Parathyroid adenoma (tissue), 2 donors: ENCODE results near the gene NXPH3.

Experiments
- H2AFZ ChIP-seq: fragments of 300-600 bp; sonication (generic); one replicate; pipeline ENCODE4 v1.7.0; 2017; ENCODE audit warnings: antibody characterized with exemption, mild to moderate bottlenecking
- H3K27ac ChIP-seq: fragments of 300-600 bp; sonication (generic); one replicate; pipeline ENCODE4 v1.7.0; 2017
- H3K27me3 ChIP-seq: fragments of 300-600 bp; sonication (generic); one replicate; pipeline ENCODE4 v1.7.0; 2017; ENCODE audit warnings: low read length; ENCODE audit not compliant: control insufficient read depth, insufficient read depth
- H3K36me3 ChIP-seq: fragments of 300-600 bp; sonication (generic); one replicate; pipeline ENCODE4 v1.7.0; 2017; ENCODE audit warnings: low read length; ENCODE audit not compliant: control insufficient read depth, insufficient read depth
- H3K4me1 ChIP-seq: fragments of 300-600 bp; sonication (generic); one replicate; pipeline ENCODE4 v1.7.0; 2017; ENCODE audit warnings: control low read depth
- H3K4me2 ChIP-seq: fragments of 300-600 bp; sonication (generic); one replicate; pipeline ENCODE4 v1.7.0; 2017; ENCODE audit warnings: low read length
- H3K4me3 ChIP-seq: fragments of 300-600 bp; sonication (generic); one replicate; pipeline ENCODE4 v1.7.0; 2017; ENCODE audit warnings: low read depth, low read length
- H3K79me2 ChIP-seq: fragments of 300-600 bp; sonication (generic); one replicate; pipeline ENCODE4 v1.7.0; 2017; ENCODE audit warnings: control low read depth
- H3K9ac ChIP-seq: fragments of 300-600 bp; sonication (generic); one replicate; pipeline ENCODE4 v1.7.0; 2017; ENCODE audit warnings: mild to moderate bottlenecking
- H3K9me3 ChIP-seq: fragments of 300-600 bp; sonication (generic); one replicate; pipeline ENCODE4 v1.7.0; 2017; ENCODE audit warnings: low read length; ENCODE audit not compliant: control insufficient read depth
- TF ChIP-seq, protein P1 (sequence below): fragments of 300-600 bp; sonication (generic); IDR thresholded peaks from one replicate; pipeline ENCODE4 v1.7.0; 2017; ENCODE audit warnings: antibody characterized with exemption, mild to moderate bottlenecking
- donor health status: primary hyperparathyroidism.

Gene NXPH3

DNA sequence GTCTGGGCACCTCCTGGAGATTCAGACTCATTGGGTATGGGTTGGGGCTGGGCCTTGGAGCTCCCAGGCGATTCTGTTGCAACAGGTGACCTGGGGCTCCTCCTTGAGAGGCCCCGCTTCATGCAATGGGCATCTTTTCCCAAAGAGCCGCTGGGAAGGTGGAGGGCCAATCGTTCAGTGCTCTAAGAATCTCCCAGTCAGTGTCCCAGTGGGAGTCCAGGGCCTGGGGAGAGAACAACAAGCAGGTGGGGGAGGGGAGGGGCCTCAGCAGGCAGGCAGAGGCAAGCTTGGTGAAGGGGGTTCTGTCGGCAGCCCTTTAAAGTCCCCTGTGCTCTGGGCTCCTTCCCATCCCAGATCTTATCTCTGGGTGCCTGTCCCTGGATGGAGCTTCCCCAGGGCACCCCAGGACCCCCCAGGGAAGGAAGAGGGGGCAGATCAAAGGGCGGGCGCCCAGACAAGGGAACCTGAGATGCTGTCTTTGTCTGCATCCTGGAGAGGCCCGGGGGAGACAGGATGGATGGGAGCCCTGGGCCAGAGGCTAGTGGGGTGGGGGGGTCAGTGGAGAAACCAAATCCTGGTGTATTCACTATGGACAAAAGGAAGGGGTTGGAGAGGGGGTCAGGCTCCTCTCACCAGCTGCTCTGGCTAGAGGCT lies 30.5 kb upstream of the NXPH3 start:
- Histone ChIP-seq H3K79me2 (no peaks in the 10 kb centered on the region), H3K4me2 (no peak overlapping the region), H3K4me3 (no peak overlapping the region), H3K36me3 (no peaks in the 10 kb centered on the region), H3K27me3 (no peaks in the 10 kb centered on the region), H3K9me3 (no peaks in the 10 kb centered on the region), H2AFZ (no peak overlapping the region), H3K27ac (no peak overlapping the region), H3K9ac (no peak overlapping the region), H3K4me1 (no peaks in the 10 kb centered on the region)
- TF ChIP-seq, protein P1, sequence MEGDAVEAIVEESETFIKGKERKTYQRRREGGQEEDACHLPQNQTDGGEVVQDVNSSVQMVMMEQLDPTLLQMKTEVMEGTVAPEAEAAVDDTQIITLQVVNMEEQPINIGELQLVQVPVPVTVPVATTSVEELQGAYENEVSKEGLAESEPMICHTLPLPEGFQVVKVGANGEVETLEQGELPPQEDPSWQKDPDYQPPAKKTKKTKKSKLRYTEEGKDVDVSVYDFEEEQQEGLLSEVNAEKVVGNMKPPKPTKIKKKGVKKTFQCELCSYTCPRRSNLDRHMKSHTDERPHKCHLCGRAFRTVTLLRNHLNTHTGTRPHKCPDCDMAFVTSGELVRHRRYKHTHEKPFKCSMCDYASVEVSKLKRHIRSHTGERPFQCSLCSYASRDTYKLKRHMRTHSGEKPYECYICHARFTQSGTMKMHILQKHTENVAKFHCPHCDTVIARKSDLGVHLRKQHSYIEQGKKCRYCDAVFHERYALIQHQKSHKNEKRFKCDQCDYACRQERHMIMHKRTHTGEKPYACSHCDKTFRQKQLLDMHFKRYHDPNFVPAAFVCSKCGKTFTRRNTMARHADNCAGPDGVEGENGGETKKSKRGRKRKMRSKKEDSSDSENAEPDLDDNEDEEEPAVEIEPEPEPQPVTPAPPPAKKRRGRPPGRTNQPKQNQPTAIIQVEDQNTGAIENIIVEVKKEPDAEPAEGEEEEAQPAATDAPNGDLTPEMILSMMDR = no peak

DNA sequence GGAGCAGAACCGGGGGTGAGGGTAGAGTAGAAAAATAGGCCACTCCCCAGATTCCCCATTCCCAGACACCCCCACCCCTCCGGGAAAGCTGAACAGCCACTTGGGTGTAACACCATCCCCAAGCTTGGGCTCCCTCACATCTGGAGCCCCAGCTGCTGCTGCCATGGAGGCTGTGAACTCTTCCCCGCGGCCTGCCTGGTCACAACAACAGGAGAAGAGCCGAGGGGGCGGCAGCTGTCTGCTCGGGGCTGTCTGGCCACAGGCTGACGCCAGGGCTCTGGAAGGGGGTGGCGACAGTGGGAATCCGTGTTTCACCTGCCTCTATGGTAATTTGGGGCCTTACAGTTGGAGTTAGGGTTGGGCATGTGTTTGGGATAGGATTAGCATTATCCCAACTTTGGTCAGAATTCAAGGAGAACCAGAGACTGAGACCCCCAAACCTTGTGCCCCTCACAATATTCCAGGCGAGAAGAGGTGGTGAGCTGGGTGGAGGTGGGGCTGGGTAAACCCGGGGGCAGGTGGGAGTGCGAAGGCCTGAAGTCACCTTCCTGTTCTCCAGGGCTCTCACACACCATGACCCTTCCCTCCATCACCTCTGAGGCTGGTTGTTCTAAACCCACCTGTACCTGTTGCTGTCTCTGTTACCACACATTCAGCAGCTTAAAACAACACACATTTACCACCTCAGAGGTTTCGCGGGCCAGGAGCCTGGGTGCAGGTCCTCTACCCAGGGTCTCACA lies 29.7 kb upstream of the NXPH3 start:
- no peak overlapping the region for H3K9ac ChIP-seq
- H3K36me3 ChIP-seq = no peaks in the 10 kb centered on the region
- no peak overlapping the region for H3K4me3 ChIP-seq
- H3K4me2 ChIP-seq = no peak overlapping the region
- no peaks in the 10 kb centered on the region for H3K79me2 ChIP-seq
- H3K9me3 ChIP-seq = no peaks in the 10 kb centered on the region
- no peak overlapping the region for H2AFZ ChIP-seq
- no peak overlapping the region for H3K27ac ChIP-seq
- H3K27me3 ChIP-seq = no peaks in the 10 kb centered on the region
- no peaks in the 10 kb centered on the region for H3K4me1 ChIP-seq
- TF ChIP-seq, protein P1 = no peak

DNA sequence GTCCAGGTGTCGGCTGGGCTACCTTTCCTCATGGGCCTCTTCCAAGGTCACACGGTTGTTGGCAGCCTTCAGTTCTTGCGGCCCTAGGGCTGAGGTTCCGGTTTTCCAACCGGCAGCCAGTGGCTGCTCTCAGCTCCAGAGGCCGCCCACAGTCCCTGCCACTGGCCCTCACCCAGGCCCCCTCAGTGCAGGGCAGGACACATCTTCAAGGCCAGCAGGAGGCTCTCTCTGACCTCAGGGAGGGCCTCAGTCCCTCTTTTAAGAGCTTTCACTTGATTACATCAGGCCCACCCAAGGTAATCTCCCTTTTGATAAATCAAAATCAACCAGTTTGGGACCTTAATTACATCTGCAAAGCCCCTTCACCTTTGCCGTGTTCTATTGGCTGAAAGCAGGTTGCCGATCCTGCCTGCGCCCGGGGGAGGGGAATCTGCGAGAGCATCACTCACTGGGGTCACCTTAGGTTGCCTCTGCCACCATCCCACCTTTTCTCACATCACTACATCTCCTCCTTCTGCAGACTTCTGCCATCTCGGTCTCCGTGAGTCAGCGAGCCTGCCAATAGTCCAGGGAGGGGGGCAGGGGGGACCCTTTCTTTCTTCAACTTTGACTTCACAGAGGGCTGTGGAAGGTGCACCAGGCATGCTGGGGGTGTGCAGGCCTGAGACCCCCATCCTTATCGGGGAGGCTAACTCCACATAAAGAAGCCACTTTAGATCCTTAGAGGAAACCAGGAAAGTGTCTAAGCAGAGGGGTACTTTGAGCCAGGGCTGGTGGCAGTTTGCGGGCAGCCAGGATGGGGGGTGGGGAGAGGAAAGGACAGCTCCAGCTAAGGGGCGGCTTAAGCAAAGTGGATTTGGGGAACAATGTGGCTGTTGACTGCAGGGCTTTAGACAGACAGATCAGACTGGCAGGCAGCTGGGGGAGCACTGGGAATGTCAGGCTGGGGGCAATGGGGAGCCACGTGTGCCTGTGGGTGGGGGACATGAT lies 28.8 kb upstream of the NXPH3 start:
- no peaks in the 10 kb centered on the region for H3K79me2 ChIP-seq

DNA sequence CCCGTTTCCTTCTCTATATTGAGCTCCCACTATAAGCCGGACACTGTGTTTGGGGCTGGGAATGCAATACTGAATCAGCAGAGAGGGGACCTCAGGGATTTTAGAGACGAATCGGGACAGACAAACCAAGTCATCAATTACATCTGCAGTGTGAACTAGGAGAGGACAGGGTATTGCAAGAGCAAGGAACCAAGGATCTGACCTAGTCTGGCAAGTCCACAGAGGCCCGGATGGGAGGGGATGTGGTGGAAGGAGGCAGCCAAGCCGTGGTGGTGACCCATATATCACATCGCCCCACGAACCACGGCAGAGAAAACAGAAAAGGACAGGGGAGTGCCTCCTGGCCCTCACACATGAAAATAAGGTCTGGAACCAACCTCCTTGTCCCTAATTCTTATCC lies 28.1 kb upstream of the NXPH3 start:
- no peaks in the 10 kb centered on the region for H3K4me1 ChIP-seq
- H3K79me2 ChIP-seq = no peaks in the 10 kb centered on the region
- TF ChIP-seq, protein P1 = no peak
- no peaks in the 10 kb centered on the region for H3K9me3 ChIP-seq
- H3K27me3 ChIP-seq = no peaks in the 10 kb centered on the region
- H3K36me3 ChIP-seq = no peaks in the 10 kb centered on the region
- no peak overlapping the region for H3K9ac ChIP-seq
- no peak overlapping the region for H2AFZ ChIP-seq
- H3K4me2 ChIP-seq = no peak overlapping the region
- no peak overlapping the region for H3K4me3 ChIP-seq
- H3K27ac ChIP-seq = no peak overlapping the region

More for the DNA sequence above, 28.8 kb upstream of the NXPH3 start:
- Histone ChIP-seq H3K9me3 (no peaks in the 10 kb centered on the region), H3K9ac (no peak overlapping the region), H2AFZ (no peak overlapping the region), H3K4me1 (no peaks in the 10 kb centered on the region), H3K4me3 (no peak overlapping the region), H3K27me3 (no peaks in the 10 kb centered on the region), H3K4me2 (no peak overlapping the region), H3K36me3 (no peaks in the 10 kb centered on the region), H3K27ac (no peak overlapping the region)
- TF ChIP-seq, protein P1 = no peak
